GM23338 (cell line): ENCODE data around the gene CD247. TPM values are rescaled to one million over a fixed set of nuclear protein-coding genes. Genes with fewer than 3 reads are reported as not detected.

Source experiments
- ATAC-seq: fragments of 200-7000 bp; cut with Tn5 transposase; 3 replicates; pipeline ENCODE4 v1.9.1; 2020
- DNase-seq: peaks from one replicate; pipeline ENCODE4 v3.0.0-alpha.2; 2015; ENCODE audit warnings: low spot score
- H2AFZ ChIP-seq: fragments of 200-600 bp; sonication (generic); 2 replicates; pipeline ENCODE4 v1.8.0; 2016; ENCODE audit warnings: antibody characterized with exemption, mild to moderate bottlenecking, moderate library complexity
- H3F3A ChIP-seq: fragments of 200-600 bp; sonication (generic); replicated peaks from 2 replicates; pipeline ENCODE4 v1.8.0; 2017; ENCODE audit warnings: antibody characterized with exemption, mixed run types, low read depth
- H3K27ac ChIP-seq: fragments of 200-600 bp; sonication (generic); 2 replicates; pipeline ENCODE4 v1.6.1; 2016; ENCODE audit warnings: low read depth
- H3K27me3 ChIP-seq: fragments of 200-600 bp; sonication (generic); 2 replicates; pipeline ENCODE4 v1.8.0; 2016; ENCODE audit warnings: mild to moderate bottlenecking, mixed run types, moderate library complexity; ENCODE audit not compliant: insufficient read depth
- H3K36me3 ChIP-seq: fragments of 200-600 bp; sonication (generic); 2 replicates; pipeline ENCODE4 v1.8.0; 2016; ENCODE audit warnings: mild to moderate bottlenecking; ENCODE audit not compliant: insufficient read depth
- H3K4me1 ChIP-seq: fragments of 200-600 bp; sonication (generic); 2 replicates; pipeline ENCODE4 v1.8.0; 2016; ENCODE audit warnings: mild to moderate bottlenecking, moderate library complexity; ENCODE audit not compliant: insufficient read depth
- H3K4me2 ChIP-seq: fragments of 200-600 bp; sonication (generic); 2 replicates; pipeline ENCODE4 v1.7.1; 2017; ENCODE audit warnings: mixed run types
- H3K4me3 ChIP-seq: fragments of 200-600 bp; sonication (generic); 2 replicates; pipeline ENCODE4 v1.6.1; 2016; ENCODE audit warnings: mixed run types
- H3K79me2 ChIP-seq: fragments of 200-600 bp; sonication (generic); replicated peaks from 2 replicates; pipeline ENCODE4 v1.8.0; 2017; ENCODE audit warnings: mild to moderate bottlenecking; ENCODE audit not compliant: insufficient read depth
- H3K9me2 ChIP-seq: fragments of 200-600 bp; sonication (generic); 2 replicates; pipeline ENCODE4 v1.8.0; 2017; ENCODE audit not compliant: insufficient read depth
- H4K20me1 ChIP-seq: fragments of 200-600 bp; sonication (generic); replicated peaks from 2 replicates; pipeline ENCODE4 v1.8.0; 2017; ENCODE audit warnings: mild to moderate bottlenecking; ENCODE audit not compliant: insufficient read depth
- H3K27ac Mint-ChIP-seq: 2 replicates; pipeline ENCODE4 v1.8.0; 2020; ENCODE audit warnings: inconsistent platforms, mild to moderate bottlenecking, moderate library complexity, mixed read lengths
- H3K27me3 Mint-ChIP-seq: 3 replicates; pipeline ENCODE4 v1.8.0; 2022; ENCODE audit warnings: low read depth, mild to moderate bottlenecking, moderate library complexity, mixed read lengths, inconsistent platforms; ENCODE audit not compliant: insufficient read depth, poor library complexity
- H3K36me3 Mint-ChIP-seq: 3 replicates; pipeline ENCODE4 v1.8.0; 2021; ENCODE audit warnings: low read depth, mild to moderate bottlenecking, inconsistent platforms, moderate library complexity, mixed read lengths
- H3K4me1 Mint-ChIP-seq: 3 replicates; pipeline ENCODE4 v1.8.0; 2020; ENCODE audit warnings: mild to moderate bottlenecking, inconsistent platforms, mixed read lengths
- H3K4me3 Mint-ChIP-seq: 3 replicates; pipeline ENCODE4 v1.8.0; 2021; ENCODE audit warnings: moderate library complexity, mild to moderate bottlenecking, inconsistent platforms, mixed read lengths
- H3K9me3 Mint-ChIP-seq: 3 replicates; pipeline ENCODE4 v1.8.0; 2020; ENCODE audit warnings: moderate library complexity, mild to moderate bottlenecking, inconsistent platforms, mixed read lengths
- CREB1 ChIP-seq: fragments of 250-450 bp; sonication (Bioruptor Pico); IDR thresholded peaks from 2 replicates; pipeline ENCODE4 v1.5.0; 2020; ENCODE audit warnings: low read depth, mild to moderate bottlenecking, moderate library complexity
- CTCF ChIP-seq, 2 experiments: fragments of 200-600 bp in 1 of 2; sonication (generic) in 1 of 2; conservative IDR thresholded peaks; 2 replicates each; pipeline versions ENCODE4 v1.5.1 to v1.6.1; 2016 to 2017; ENCODE audit warnings: antibody characterized with exemption in 2 of 2, low read depth in 2 of 2, mild to moderate bottlenecking in 2 of 2, moderate library complexity in 1 of 2
- EZH2 ChIP-seq: fragments of 200-600 bp; sonication (generic); IDR thresholded peaks from one replicate; pipeline ENCODE4 v1.8.0; 2017; ENCODE audit warnings: antibody characterized with exemption, mild to moderate bottlenecking, low read depth; ENCODE audit not compliant: unreplicated experiment
- EZH2phosphoT487 ChIP-seq: fragments of 200-600 bp; sonication (generic); IDR thresholded peaks from one replicate; pipeline ENCODE4 v1.8.1; 2018; ENCODE audit warnings: antibody characterized with exemption; ENCODE audit not compliant: unreplicated experiment
- JUNB ChIP-seq: IDR thresholded peaks from one replicate; pipeline ENCODE4 v1.6.1; 2016; ENCODE audit warnings: antibody characterized with exemption; ENCODE audit not compliant: unreplicated experiment
- NANOG ChIP-seq: IDR thresholded peaks from 2 replicates; pipeline ENCODE4 v1.6.1; 2016; ENCODE audit warnings: antibody characterized with exemption, borderline replicate concordance
- POLR2AphosphoS5 ChIP-seq: IDR thresholded peaks from 2 replicates; pipeline ENCODE4 v1.6.1; 2016; ENCODE audit warnings: antibody characterized with exemption, low read depth
- STAT1 ChIP-seq: IDR thresholded peaks from one replicate; pipeline ENCODE4 v1.6.1; 2016; ENCODE audit warnings: antibody characterized with exemption; ENCODE audit not compliant: unreplicated experiment
- ZNF114 ChIP-seq: fragments of 250-450 bp; sonication (Bioruptor Pico); IDR thresholded peaks from 2 replicates; pipeline ENCODE4 v1.5.0; 2020; ENCODE audit warnings: mild to moderate bottlenecking, moderate library complexity
- ZNF331 ChIP-seq: fragments of 250-450 bp; sonication (Bioruptor Pico); IDR thresholded peaks from 2 replicates; pipeline ENCODE4 v1.5.0; 2020; ENCODE audit warnings: low read depth, mild to moderate bottlenecking, moderate library complexity
- ZNF462 ChIP-seq: fragments of 250-450 bp; sonication (Bioruptor Pico); IDR thresholded peaks from 2 replicates; pipeline ENCODE4 v1.5.0; 2020; ENCODE audit warnings: mild to moderate bottlenecking, moderate library complexity
- polyA plus RNA-seq: library from polyadenylated mRNA; unstranded; fragments of >200 nt; fragmentation: Nextera tagmentation; extraction: Ambion mirVana; gene quantifications from 2 replicates; pipeline ENCODE4 v1.2.1, GENCODE V29; 2016
- total RNA-seq: library from RNA; depleted of rRNA; stranded (reverse); fragments of >200 nt; shearing (Covaris generic); gene quantifications from 2 replicates; pipeline ENCODE4 v1.2.3, GENCODE V29; 2014
- TF ChIP-seq, protein P1 (sequence below): IDR thresholded peaks from 2 replicates; pipeline ENCODE4 v1.6.1; 2016; ENCODE audit warnings: antibody characterized with exemption
- TF ChIP-seq, protein P2 (sequence below): IDR thresholded peaks from one replicate; pipeline ENCODE4 v1.6.1; 2018; ENCODE audit warnings: antibody characterized with exemption; ENCODE audit not compliant: unreplicated experiment

The CD247 gene
- total and polyA plus RNA-seq, 2 experiments from 2014 or later, result 1.2 to 1.4 TPM

DNA sequence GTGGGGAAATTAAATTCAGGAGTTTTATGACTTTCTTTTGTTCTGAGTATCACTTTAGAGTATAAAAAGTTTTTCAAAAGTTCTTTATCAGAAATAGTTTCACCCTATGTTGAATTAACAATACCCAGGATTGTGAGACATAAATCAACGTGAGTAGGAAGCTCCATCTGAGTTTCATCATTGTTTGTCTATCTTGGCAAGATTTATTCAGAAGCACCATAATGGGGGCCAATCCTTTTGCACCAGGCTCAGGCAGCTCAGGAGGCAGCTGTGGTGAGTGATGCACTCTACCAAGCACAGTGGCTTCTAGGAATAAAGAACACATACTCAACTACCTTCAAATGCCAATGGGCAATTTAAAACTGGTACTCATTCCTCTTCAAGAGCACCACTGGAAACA, 23.3 kb upstream of the CD247 start:
- Histone ChIP-seq H3F3A (no peaks in the 10 kb centered on the region), H3K36me3 (no peaks in the 10 kb centered on the region), H3K4me2 (no peak overlapping the region), H2AFZ (no peak overlapping the region), H3K4me3 (no peak overlapping the region), H4K20me1 (no peaks in the 10 kb centered on the region), H3K27ac (no peak overlapping the region), H3K27me3 (no peaks in the 10 kb centered on the region), H3K9me2 (no peaks in the 10 kb centered on the region), H3K79me2 (no peaks in the 10 kb centered on the region), H3K4me1 (no peaks in the 10 kb centered on the region)
- Mint-ChIP-seq H3K4me3 (no peak overlapping the region), H3K4me1 (peaks cover 15% of the 10 kb centered on the region; the same call in 2 of the 3 replicates), H3K27ac (no peak overlapping the region), H3K9me3 (no peaks in the 10 kb centered on the region), H3K36me3 (peaks cover 9% of the 10 kb centered on the region; the same call in 2 of the 3 replicates), H3K27me3 (peaks cover 5% of the 10 kb centered on the region)
- DNase-seq (no peak), ATAC-seq (no peak)
- TF ChIP-seq POLR2AphosphoS5 (no peak), NANOG (no peak), ZNF462 (CRISPR knock-in tag) (no peak), JUNB (no peak), EZH2 (no peak), CTCF (conservative IDR thresholded peaks at IDR 0.05; ENCODE audit: low read depth in 2 of 2) (no peak), EZH2phosphoT487 (no peak), STAT1 (no peak), ZNF114 (no peak), ZNF331 (CRISPR knock-in tag) (no peak), CREB1 (no peak)
- TF ChIP-seq, protein P1, sequence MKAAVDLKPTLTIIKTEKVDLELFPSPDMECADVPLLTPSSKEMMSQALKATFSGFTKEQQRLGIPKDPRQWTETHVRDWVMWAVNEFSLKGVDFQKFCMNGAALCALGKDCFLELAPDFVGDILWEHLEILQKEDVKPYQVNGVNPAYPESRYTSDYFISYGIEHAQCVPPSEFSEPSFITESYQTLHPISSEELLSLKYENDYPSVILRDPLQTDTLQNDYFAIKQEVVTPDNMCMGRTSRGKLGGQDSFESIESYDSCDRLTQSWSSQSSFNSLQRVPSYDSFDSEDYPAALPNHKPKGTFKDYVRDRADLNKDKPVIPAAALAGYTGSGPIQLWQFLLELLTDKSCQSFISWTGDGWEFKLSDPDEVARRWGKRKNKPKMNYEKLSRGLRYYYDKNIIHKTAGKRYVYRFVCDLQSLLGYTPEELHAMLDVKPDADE, result no peak
- TF ChIP-seq, protein P2, sequence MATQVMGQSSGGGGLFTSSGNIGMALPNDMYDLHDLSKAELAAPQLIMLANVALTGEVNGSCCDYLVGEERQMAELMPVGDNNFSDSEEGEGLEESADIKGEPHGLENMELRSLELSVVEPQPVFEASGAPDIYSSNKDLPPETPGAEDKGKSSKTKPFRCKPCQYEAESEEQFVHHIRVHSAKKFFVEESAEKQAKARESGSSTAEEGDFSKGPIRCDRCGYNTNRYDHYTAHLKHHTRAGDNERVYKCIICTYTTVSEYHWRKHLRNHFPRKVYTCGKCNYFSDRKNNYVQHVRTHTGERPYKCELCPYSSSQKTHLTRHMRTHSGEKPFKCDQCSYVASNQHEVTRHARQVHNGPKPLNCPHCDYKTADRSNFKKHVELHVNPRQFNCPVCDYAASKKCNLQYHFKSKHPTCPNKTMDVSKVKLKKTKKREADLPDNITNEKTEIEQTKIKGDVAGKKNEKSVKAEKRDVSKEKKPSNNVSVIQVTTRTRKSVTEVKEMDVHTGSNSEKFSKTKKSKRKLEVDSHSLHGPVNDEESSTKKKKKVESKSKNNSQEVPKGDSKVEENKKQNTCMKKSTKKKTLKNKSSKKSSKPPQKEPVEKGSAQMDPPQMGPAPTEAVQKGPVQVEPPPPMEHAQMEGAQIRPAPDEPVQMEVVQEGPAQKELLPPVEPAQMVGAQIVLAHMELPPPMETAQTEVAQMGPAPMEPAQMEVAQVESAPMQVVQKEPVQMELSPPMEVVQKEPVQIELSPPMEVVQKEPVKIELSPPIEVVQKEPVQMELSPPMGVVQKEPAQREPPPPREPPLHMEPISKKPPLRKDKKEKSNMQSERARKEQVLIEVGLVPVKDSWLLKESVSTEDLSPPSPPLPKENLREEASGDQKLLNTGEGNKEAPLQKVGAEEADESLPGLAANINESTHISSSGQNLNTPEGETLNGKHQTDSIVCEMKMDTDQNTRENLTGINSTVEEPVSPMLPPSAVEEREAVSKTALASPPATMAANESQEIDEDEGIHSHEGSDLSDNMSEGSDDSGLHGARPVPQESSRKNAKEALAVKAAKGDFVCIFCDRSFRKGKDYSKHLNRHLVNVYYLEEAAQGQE, result no peak
